GM21576 (cell line): ENCODE measurements around the gene AUTS2.
"Not testable (repeated sequence)": the region's sequence is repeated elsewhere in the genome, so short reads cannot be mapped to it uniquely, and the experiment has no call there.

Source experiments
- ATAC-seq: cut with Tn5 transposase; IDR thresholded peaks from one replicate; pipeline ENCODE4 v1.9.1; 2021; ENCODE audit warnings: mild to moderate bottlenecking, moderate library complexity; ENCODE audit not compliant: unreplicated experiment

AUTS2 gene

DNA sequence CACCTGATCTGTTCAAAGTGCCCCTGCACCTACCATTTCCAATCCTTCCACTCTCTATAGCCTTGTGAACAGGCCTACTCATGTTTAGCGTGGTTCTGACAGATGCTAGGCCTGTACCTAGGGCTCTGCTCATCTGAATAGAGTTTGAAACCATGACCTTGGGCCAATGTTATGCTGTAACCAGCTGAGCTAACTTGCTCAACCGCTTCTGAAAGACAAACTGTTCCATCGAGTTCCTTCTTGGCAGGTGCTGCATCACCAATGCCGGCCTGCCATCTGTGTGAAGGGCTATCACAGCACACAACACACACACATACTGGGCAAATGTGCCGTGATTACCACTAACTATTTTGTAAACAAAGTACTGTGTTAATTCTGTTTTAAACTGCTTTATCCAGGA lies 1114.7 kb downstream of the AUTS2 start:
- ATAC-seq, result no peak

- no peak for ATAC-seq
These were observed 1116.3 kb downstream of the AUTS2 start for GRCh38 chr7:70714506-70715038.

DNA sequence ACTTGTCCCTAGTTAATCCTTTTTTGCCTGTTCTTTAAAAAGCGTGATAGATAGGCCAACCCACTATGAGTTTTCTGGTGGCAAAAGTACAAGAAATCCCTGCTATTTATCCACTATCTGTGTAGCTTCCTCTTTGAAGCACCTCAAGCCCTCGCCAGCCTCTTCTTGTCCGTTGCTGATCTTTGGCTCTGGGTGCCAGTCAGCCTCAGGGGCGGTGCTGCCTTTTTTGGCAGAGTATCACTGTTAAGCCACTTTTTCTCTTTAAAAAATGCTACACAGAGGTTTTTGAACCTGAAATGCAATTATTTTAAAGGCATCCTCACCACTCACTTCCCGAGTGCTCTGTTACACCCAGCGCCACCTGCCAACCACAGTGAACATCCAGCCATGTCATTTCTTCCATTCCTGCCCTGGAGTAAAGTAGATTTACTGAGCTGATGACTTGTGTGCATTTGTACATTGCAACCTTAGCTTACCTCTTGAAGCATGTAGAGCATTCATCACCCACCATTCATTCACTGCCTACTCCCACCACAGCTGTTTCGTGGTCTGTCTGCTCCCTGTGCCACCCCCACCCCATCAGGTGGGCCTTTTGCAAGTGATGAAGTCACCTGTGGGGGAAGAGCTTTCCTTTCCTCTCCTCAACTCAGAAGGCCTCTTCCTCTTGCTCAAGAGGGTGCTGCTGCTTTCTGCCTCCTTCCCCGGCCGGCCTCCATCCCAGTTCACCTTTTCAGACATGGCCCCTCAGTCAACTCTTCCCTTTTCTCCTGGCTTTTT lies 1119.5 kb downstream of the AUTS2 start:
- ATAC-seq, result no peak

- no peak for ATAC-seq
These were observed 1120.8 kb downstream of the AUTS2 start for GRCh38 chr7:70719125-70719524.

- no peak for ATAC-seq
These were observed 1122.1 kb downstream of the AUTS2 start for GRCh38 chr7:70720191-70720873.

DNA sequence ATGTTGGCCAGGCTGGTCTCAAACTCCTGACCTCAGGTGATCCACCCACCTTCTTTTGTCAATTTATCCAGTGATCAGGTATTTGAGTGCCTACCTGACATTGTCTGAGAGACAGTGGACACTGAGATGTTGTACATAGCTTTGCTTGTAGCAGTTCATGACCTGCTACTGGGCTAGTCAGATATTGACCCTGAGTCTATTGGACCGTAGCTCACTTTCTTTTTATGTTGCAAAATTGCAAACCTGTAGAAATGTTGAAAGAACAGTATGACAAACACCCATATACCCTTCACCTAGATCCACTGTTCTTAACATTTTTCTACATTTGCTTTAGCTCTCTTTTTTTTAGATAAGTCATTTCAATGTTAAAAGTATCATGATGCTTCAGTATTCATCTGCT lies 1123.2 kb downstream of the AUTS2 start:
- ATAC-seq, result no peak

GRCh38 chr7:70723339-70723738 lies 1125.1 kb downstream of the AUTS2 start:
- ATAC-seq, result no peak

DNA sequence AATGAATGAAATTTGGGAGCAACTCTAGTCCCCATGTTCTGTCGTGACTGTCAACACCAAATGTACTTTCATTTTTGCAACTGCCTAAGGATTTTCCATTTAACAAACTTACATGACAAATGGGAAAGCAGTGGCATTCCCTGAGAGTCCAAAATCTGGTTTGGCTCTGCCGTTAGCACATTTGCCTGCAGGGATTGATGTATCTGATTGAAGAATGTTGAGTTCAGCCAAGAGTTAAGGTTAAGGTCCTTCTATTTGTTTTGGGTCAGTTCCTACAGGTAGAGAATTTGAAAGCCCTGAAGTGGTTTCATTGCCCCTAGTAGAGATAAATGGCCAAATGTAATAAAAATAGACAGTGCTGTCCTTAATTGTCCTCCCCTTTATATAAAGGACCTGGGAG lies 1127.2 kb downstream of the AUTS2 start:
- ATAC-seq, result no peak

GRCh38 chr7:70726294-70726693 lies 1128.0 kb downstream of the AUTS2 start:
- ATAC-seq, result no peak

GRCh38 chr7:70726951-70727378 lies 1128.7 kb downstream of the AUTS2 start:
- peak; percentile 73 for ATAC-seq

DNA sequence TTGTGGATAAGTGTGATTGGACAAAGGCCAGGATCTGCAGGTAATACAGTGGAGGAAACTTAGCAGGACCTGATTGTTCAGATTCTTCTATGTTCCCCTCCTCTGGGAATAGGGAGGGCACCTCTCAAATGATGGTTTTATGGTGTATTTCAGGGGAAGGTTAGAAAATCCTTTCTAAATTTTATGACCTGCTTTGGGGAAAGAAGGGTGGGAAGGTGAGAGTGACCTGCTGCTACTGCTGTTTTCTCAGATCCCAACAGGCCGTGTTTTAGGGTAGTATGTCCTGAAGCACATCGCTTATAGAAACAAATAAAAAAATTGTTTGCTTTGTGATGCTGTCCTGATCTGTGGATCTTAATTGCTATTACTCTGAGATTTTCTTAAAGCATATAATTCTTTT lies 1129.6 kb downstream of the AUTS2 start:
- ATAC-seq, result no peak

DNA sequence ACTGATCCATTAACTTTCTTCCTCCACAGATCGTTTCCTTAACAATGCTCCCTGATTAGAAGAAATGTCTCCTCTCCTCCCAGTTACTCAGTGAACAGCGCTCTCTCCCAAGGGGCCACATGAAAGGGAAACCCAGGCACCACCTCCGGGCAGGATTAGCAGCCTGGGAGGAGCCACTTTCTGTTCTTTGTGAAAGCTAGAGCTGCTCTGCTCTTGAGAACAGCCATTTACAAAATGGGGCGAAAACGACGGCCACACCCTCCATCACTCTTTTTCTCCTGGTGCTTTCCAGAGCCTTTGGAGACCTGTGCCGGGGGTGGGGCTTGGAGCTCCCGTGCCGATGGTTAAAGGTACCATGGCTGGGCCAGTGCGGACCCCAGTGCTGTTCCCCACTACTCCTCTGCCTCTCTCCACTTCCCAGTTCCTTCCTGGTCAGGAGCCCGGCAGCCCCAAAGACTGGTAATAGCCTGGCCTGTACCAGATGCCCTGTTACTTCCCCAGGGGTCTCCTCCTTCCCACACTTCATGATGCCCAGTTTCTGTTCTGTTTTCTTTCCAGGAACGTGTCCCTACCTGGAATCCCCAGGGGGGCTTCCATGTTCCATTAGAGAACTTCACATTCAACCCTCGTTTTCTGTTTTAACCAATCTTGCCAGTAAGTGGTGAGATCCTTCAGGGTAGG lies 1130.7 kb downstream of the AUTS2 start:
- ATAC-seq, result no peak

DNA sequence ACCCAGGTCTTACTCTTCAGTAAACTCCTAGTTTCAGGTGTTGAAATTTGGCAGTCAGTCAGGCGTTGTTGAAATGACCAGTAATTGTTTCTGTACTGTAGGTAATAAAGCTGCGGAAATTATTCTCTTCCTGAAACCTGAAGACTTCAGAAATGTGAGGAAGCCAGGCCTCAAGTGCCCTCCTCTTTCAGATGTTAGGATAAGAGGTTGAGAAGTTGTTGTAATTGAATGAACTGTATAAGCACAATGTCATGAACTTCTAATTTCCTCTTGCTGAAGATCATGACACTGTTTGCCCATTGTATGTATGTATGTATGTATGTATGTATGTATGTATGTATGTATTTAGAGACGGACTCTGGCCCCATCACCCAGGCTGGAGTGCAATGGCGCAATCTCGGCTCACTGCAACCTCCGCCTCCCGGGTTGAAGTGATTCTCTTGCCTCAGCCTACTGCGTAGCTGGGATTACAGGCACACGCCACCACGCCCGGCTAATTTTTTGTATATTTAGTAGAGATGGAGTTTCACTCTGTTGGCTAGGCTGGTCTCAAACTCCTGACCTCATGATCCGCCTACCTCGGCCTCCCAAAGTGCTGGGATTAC lies 1131.4 kb downstream of the AUTS2 start:
- ATAC-seq, result not testable (repeated sequence)

GRCh38 chr7:70730451-70731110 lies 1132.3 kb downstream of the AUTS2 start:
- no peak for ATAC-seq

DNA sequence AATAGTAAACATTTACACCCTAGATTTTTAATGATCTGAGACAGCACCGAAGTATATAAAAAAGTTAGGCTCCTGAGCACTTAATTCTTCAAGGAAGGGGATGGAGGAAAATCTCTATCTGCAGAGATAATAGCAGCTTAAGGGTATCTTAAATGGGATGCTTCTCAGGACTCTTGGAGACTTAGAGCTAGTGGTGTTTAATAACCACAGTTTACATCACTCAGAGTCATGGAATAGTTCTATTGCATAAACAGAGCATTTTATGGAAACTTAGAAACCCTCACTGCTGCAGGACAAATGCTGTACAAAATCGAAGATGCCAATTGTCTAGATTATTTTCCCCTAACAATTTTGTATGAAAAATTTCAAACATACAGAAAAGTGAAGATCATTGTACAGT lies 1134.8 kb downstream of the AUTS2 start:
- ATAC-seq, result no peak

DNA sequence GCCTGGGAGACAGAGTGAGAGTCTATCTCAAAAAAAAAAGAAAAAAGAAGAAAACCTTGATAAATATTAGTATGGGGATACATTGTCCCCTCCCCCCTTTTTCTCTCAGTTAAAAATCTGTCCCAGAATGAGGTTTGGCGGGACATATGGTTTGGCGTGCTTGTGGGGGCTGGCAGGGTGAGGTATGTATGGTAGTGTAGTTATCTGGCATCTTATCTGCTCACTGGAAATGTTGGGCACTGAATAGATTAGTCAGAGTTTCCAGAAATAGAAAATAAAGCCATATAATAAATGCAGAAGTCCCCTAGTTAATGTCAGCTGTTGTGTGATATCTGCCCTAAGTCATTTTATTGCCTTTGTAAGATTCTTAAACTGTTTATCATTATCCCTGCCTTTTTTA lies 1136.1 kb downstream of the AUTS2 start:
- ATAC-seq, result no peak

DNA sequence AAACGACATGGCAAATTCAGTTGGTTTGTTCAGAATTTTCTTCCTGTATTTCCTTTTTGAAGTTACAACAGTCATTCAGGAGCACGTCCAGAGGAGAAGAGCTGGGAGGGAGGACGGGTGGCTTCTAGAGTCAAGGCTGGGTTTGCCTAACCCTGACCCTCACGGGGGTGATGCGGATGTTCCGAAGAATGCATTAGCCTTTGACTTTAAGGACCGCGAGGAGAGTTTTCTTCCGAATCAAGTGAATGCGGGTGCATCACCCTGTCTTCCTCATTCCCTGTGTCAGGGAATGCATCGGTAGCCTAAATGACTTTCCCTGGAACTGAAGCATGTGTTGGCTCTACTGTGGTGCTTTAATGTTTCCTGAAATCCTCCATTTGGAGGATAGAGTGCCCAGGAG lies 1137.0 kb downstream of the AUTS2 start:
- no peak for ATAC-seq

- ATAC-seq, result no peak
These were observed 1138.6 kb downstream of the AUTS2 start for GRCh38 chr7:70736715-70737460.

DNA sequence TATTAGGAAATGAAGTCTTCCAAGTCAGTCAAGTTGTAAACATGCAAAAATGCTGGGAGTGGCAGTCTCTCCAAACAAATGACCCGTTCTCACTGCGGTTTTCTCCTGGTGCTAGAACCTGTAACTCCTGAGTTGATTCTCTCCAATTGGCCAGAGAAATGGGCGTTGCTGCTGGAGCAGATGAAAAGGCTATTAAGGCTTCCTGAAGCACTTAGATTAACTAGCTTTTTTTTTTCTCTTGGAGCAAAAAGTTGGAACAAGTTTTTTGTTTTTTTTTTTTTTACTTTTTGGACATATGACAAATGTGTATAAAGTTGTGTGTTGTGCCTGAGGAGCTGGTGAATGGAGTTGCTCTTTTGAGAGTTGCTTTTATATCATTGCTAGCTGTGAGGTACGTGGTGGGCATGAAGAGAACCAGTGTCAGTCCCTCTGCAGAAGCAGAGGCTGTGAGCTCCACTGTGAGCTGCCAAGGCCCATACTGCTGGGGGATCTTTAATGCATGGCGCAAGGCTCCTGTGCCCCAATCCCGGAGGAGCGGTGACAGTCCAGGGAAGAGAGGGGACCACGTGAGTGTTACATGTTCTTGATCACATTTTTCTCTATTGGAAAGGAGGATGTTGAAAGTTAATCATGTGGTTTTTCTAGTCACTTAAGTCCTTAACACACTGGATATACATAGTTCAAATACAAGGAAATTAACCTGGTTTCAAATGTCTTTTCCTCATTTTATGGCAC lies 1140.0 kb downstream of the AUTS2 start:
- ATAC-seq, result no peak
